Fibroblast of lung (primary cell): Measurements from ENCODE around the gene EPHA10. TPM values are rescaled to one million over a fixed set of nuclear protein-coding genes. Genes with fewer than 3 reads are reported as not detected.

Source experiments
- DNase-seq, 2 donors: peaks; one replicate each; pipeline versions ENCODE4 v3.0.0 to v3.0.0-alpha.2; 2010; ENCODE audit warnings: low read depth in 2 of 2
- H2AFZ ChIP-seq: 2 replicates; pipeline ENCODE4 v1.5.1; 2012; ENCODE audit warnings: low read length, control low read depth, inconsistent platforms
- H3K27ac ChIP-seq: 2 replicates; pipeline ENCODE4 v1.5.1; 2011; ENCODE audit warnings: low read length, control low read depth; ENCODE audit not compliant: insufficient read depth
- H3K27me3 ChIP-seq: 2 replicates; pipeline ENCODE4 v1.5.1; 2011; ENCODE audit warnings: mild to moderate bottlenecking, low read length; ENCODE audit not compliant: control insufficient read depth, insufficient read depth
- H3K36me3 ChIP-seq: 2 replicates; pipeline ENCODE4 v1.5.1; 2011; ENCODE audit warnings: low read length; ENCODE audit not compliant: control insufficient read depth, insufficient read depth
- H3K4me1 ChIP-seq: 2 replicates; pipeline ENCODE4 v1.5.1; 2011; ENCODE audit warnings: low read length; ENCODE audit not compliant: control insufficient read depth, insufficient read depth; ENCODE audit errors: extremely low read depth
- H3K4me2 ChIP-seq: 2 replicates; pipeline ENCODE4 v1.5.1; 2011; ENCODE audit warnings: low read length, control low read depth; ENCODE audit not compliant: insufficient read depth; ENCODE audit errors: extremely low read depth
- H3K4me3 ChIP-seq, 4 experiments: fragments of 200-600 bp in 1 of 4; sonication (generic) in 1 of 4; replicated peaks in 1 of 4; 2 replicates each; pipeline ENCODE4 v1.5.1; 2011 to 2016; ENCODE audit warnings: low read length in 4 of 4, low read depth in 3 of 4, mild to moderate bottlenecking in 3 of 4, control low read depth in 2 of 4, inconsistent platforms in 1 of 4, mixed read lengths in 1 of 4; ENCODE audit not compliant: insufficient read depth in 1 of 4; ENCODE audit errors: control extremely low read depth in 1 of 4
- H3K79me2 ChIP-seq: 2 replicates; pipeline ENCODE4 v1.5.1; 2012; ENCODE audit warnings: mild to moderate bottlenecking, low read length, inconsistent platforms; ENCODE audit not compliant: control insufficient read depth, insufficient read depth
- H3K9ac ChIP-seq: 2 replicates; pipeline ENCODE4 v1.5.1; 2011; ENCODE audit warnings: mild to moderate bottlenecking, low read length, control low read depth; ENCODE audit not compliant: insufficient read depth
- H3K9me3 ChIP-seq: 2 replicates; pipeline ENCODE4 v1.5.1; 2012; ENCODE audit warnings: low read depth, low read length; ENCODE audit not compliant: control insufficient read depth, insufficient read depth
- H4K20me1 ChIP-seq: 2 replicates; pipeline ENCODE4 v1.5.1; 2011; ENCODE audit warnings: low read length; ENCODE audit not compliant: control insufficient read depth, insufficient read depth; ENCODE audit errors: extremely low read depth
- EZH2 ChIP-seq: IDR thresholded peaks from 2 replicates; pipeline ENCODE4 v1.5.1; 2012; ENCODE audit warnings: low read length, control low read depth, mild to moderate bottlenecking; ENCODE audit errors: missing control alignments
- polyA plus RNA-seq, 2 donors: library from polyadenylated mRNA; depleted of rRNA in 1 of 2; stranded (reverse) in 1 of 2; unstranded in 1 of 2; fragments of >200 nt; gene quantifications; 2 replicates each; pipeline ENCODE4 v1.2.1, GENCODE V29; 2011 to 2012; ENCODE audit warnings: missing spikeins in 1 of 2
- total RNA-seq: library from RNA; depleted of rRNA; stranded (reverse); fragments of >200 nt; gene quantifications from 2 replicates; pipeline ENCODE4 v1.2.1, GENCODE V29; 2014
- TF ChIP-seq, protein P1 (sequence below), 2 donors: IDR thresholded peaks in 1 of 2; conservative IDR thresholded peaks in 1 of 2; 1 replicate in 1 of 2; 2 replicates in 1 of 2; pipeline ENCODE4 v1.5.1; 2011 to 2012; ENCODE audit warnings: low read length in 2 of 2, control low read depth in 1 of 2, inconsistent platforms in 1 of 2, low read depth in 1 of 2, mild to moderate bottlenecking in 1 of 2

The EPHA10 gene
- total and polyA plus RNA-seq, 2 donors (not counting 1 experiment from before 2014, with no cell fraction given) = under 0.01 TPM; not detected in 1

DNA sequence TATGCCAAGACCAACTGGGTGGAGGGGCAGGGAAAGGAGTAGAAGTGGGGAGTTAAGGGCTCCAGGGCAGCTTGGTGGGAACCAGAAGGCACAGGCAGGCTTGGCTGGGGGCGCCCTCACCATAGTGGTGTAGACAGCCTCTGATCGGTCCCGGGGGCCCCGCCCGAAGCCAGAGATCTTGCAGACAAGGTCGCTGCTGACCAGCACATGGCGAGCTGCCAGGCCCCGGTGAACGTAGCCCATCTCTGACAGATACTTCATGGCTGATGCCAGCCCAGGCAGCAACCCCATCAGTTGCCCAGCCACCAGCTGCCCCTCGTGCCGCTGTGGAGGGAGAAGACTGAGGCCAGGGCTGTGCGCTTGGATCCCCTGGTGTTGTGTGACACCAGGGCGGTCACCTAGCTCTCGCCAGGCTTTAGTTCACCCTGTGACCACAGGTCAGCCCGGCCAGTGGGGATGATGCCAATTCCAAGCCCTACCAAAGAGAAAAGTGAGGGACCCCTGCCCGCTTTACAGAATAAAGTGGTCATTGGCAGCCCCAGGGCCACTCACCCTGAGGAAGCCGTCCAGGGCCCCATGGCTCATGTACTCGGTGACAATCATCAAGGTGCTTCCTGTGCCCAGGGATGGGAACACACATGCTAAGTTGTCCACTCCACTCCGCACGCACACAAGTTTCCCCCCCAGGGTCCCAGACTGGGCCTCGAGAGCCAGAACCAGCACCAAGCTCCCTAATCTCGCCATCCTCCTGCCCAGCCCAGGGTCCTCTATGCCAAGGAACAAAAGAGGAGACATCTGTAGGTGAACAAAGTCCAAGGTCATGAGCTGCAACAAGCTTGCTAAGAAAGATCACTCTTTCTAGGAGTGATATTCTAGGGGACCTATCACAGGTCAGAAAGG is 44.4 kb downstream of the EPHA10 start:
- Histone ChIP-seq H3K9me3 (no peaks in the 10 kb centered on the region), H4K20me1 (no peaks in the 10 kb centered on the region), H3K4me1 (no peaks in the 10 kb centered on the region), H3K4me3 (no peak overlapping the region), H3K27ac (no peak overlapping the region), H3K79me2 (no peaks in the 10 kb centered on the region), H3K36me3 (no peaks in the 10 kb centered on the region), H2AFZ (no peak overlapping the region), H3K9ac (no peak overlapping the region), H3K27me3 (no peaks in the 10 kb centered on the region), H3K4me2 (no peak overlapping the region)
- TF ChIP-seq, protein P1, sequence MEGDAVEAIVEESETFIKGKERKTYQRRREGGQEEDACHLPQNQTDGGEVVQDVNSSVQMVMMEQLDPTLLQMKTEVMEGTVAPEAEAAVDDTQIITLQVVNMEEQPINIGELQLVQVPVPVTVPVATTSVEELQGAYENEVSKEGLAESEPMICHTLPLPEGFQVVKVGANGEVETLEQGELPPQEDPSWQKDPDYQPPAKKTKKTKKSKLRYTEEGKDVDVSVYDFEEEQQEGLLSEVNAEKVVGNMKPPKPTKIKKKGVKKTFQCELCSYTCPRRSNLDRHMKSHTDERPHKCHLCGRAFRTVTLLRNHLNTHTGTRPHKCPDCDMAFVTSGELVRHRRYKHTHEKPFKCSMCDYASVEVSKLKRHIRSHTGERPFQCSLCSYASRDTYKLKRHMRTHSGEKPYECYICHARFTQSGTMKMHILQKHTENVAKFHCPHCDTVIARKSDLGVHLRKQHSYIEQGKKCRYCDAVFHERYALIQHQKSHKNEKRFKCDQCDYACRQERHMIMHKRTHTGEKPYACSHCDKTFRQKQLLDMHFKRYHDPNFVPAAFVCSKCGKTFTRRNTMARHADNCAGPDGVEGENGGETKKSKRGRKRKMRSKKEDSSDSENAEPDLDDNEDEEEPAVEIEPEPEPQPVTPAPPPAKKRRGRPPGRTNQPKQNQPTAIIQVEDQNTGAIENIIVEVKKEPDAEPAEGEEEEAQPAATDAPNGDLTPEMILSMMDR (conservative IDR thresholded peaks at IDR 0.05 in 1 of 2, IDR thresholded peaks at IDR 0.05 in 1 of 2; ENCODE audit: low read depth in 1 of 2, low read length in 2 of 2) = no peak
- no peak for TF ChIP-seq EZH2
- no peak for DNase-seq

DNA sequence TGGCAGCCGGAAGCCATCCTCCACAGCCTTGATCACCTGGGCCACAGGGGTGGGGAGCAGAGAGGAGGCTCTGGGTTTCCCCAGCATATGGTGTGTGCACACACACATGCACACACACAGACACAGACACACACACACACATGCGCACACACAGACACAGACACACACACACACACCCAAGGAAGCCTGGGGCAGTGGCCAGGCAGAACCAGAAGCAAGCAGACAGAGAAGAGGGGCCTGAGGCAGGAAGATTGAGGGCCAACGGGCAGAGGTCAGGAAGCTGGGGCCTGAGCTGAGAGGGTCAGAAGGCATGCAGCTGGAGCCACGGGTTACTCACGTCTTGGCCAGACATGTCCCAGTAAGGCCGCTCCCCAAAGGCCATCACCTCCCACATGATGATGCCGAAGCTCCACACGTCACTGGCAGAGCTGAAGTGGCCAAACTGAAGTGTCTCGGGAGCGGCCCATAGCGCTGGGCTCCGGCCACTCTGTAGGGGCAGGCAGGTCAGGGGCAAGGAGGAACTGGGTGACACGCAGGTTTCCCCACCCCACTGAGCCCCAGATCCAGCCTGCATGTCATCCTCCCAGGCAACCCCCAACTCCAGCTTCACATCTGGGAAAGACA is 45.2 kb downstream of the EPHA10 start:
- Histone ChIP-seq H3K9ac (no peak overlapping the region), H3K79me2 (no peaks in the 10 kb centered on the region), H3K9me3 (no peaks in the 10 kb centered on the region), H2AFZ (no peak overlapping the region), H4K20me1 (no peaks in the 10 kb centered on the region), H3K27me3 (no peaks in the 10 kb centered on the region), H3K27ac (no peak overlapping the region), H3K4me3 (no peak overlapping the region), H3K36me3 (no peaks in the 10 kb centered on the region), H3K4me1 (no peaks in the 10 kb centered on the region), H3K4me2 (no peak overlapping the region)
- no peak for TF ChIP-seq EZH2
- TF ChIP-seq, protein P1 (conservative IDR thresholded peaks at IDR 0.05 in 1 of 2, IDR thresholded peaks at IDR 0.05 in 1 of 2; ENCODE audit: low read depth in 1 of 2, low read length in 2 of 2) = no peak
- DNase-seq = peak in 1 of 2 donors; percentile 6

DNA sequence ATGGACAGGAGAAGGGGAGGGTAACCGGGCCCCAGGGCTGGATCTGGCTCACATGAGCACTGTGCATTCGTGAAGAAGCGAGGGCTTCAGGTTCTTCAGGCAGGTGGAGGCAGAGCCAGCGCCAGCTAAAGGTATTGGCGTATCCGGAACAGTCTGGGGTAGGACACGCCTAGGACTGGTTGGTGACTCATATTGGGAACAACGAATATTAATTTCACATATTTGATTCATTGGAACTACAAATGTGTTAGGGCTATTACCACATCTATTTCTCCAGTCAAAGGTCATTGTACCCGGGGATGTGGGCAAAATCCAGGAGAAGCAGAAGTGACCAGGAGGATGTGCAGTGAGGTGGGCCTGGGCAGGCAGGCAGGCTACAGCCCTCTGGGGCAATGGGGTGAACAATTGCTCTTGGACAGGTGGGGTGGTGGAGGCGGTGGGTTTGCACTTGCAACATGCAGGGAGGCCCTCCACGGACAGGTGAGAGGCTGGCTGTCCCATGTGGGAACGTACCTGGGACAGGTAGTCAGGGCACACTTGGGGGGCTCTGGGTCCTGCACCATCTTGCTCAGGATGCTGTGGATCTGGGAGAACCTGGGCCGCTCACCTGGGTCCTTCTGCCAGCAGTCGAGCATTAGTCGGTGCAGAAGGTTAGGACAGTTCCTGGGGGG is 45.9 kb downstream of the EPHA10 start:
- Histone ChIP-seq H3K27me3 (no peaks in the 10 kb centered on the region), H3K9me3 (no peaks in the 10 kb centered on the region), H3K27ac (no peak overlapping the region), H2AFZ (no peak overlapping the region), H4K20me1 (no peaks in the 10 kb centered on the region), H3K36me3 (no peaks in the 10 kb centered on the region), H3K9ac (no peak overlapping the region), H3K4me3 (no peak overlapping the region), H3K4me1 (no peaks in the 10 kb centered on the region), H3K79me2 (no peaks in the 10 kb centered on the region), H3K4me2 (no peak overlapping the region)
- no peak for DNase-seq
- TF ChIP-seq, protein P1 (conservative IDR thresholded peaks at IDR 0.05 in 1 of 2, IDR thresholded peaks at IDR 0.05 in 1 of 2; ENCODE audit: low read depth in 1 of 2, low read length in 2 of 2) = no peak
- no peak for TF ChIP-seq EZH2
